ENCODE results near the gene KRT76.

Gene KRT76

GRCh38 chr12:52818388-52818787, 41.2 kb upstream of the KRT76 start:
- TF ChIP-seq, protein P1, sequence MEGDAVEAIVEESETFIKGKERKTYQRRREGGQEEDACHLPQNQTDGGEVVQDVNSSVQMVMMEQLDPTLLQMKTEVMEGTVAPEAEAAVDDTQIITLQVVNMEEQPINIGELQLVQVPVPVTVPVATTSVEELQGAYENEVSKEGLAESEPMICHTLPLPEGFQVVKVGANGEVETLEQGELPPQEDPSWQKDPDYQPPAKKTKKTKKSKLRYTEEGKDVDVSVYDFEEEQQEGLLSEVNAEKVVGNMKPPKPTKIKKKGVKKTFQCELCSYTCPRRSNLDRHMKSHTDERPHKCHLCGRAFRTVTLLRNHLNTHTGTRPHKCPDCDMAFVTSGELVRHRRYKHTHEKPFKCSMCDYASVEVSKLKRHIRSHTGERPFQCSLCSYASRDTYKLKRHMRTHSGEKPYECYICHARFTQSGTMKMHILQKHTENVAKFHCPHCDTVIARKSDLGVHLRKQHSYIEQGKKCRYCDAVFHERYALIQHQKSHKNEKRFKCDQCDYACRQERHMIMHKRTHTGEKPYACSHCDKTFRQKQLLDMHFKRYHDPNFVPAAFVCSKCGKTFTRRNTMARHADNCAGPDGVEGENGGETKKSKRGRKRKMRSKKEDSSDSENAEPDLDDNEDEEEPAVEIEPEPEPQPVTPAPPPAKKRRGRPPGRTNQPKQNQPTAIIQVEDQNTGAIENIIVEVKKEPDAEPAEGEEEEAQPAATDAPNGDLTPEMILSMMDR (IDR thresholded peaks at IDR 0.05) = no peak
- no peaks in the 10 kb centered on the region for H3K36me3 Mint-ChIP-seq (ENCODE audit: low read depth)
- H3K27ac Mint-ChIP-seq = peak overlapping the region; percentile 58
- DNase-seq = no peak
- no peaks in the 10 kb centered on the region for H3K9me3 Mint-ChIP-seq
- H3K27me3 Mint-ChIP-seq (ENCODE audit: low read depth, poor library complexity) = peaks cover 31% of the 10 kb centered on the region
- H3K4me3 Mint-ChIP-seq = no peak overlapping the region
- peaks cover 31% of the 10 kb centered on the region for H3K4me1 Mint-ChIP-seq

DNA sequence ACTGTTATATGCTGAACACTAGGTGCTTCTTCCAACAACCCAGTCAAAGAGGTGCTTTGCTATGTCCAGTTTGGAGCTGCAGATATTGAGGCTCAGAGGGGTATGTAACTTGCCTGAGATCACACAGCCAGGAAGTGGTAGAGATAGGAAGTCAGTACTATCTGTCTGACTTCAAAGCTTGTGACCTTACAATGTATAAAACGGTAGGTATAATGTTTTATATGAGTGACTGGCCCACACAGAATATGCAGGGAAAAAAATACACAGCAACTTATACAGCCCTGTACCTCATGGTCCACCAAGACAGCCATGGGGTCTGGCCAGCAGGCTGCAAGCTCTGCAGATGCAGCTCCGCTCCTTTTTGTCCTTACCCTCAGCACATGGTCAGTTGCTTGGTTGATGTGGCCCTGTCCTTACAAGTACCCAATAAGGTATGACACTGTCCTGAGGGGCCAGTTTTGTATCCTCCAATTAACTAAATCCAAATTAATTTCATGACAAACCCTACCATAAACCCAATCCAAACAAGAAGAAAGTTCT, 40.6 kb upstream of the KRT76 start:
- Mint-ChIP-seq H3K27ac (no peak overlapping the region), H3K9me3 (no peaks in the 10 kb centered on the region), H3K36me3 (ENCODE audit: low read depth) (no peaks in the 10 kb centered on the region), H3K4me3 (no peak overlapping the region), H3K27me3 (ENCODE audit: low read depth, poor library complexity) (peaks cover 26% of the 10 kb centered on the region), H3K4me1 (peaks cover 31% of the 10 kb centered on the region)
- TF ChIP-seq, protein P1 (IDR thresholded peaks at IDR 0.05) = no peak
- no peak for DNase-seq

GRCh38 chr12:52817003-52817698, 40.0 kb upstream of the KRT76 start:
- no peak overlapping the region for H3K27ac Mint-ChIP-seq
- TF ChIP-seq, protein P1 (IDR thresholded peaks at IDR 0.05) = no peak
- no peaks in the 10 kb centered on the region for H3K9me3 Mint-ChIP-seq
- peaks cover 31% of the 10 kb centered on the region for H3K4me1 Mint-ChIP-seq
- peaks cover 21% of the 10 kb centered on the region for H3K27me3 Mint-ChIP-seq (ENCODE audit: low read depth, poor library complexity)
- no peaks in the 10 kb centered on the region for H3K36me3 Mint-ChIP-seq (ENCODE audit: low read depth)
- no peak overlapping the region for H3K4me3 Mint-ChIP-seq
- DNase-seq = no peak

DNA sequence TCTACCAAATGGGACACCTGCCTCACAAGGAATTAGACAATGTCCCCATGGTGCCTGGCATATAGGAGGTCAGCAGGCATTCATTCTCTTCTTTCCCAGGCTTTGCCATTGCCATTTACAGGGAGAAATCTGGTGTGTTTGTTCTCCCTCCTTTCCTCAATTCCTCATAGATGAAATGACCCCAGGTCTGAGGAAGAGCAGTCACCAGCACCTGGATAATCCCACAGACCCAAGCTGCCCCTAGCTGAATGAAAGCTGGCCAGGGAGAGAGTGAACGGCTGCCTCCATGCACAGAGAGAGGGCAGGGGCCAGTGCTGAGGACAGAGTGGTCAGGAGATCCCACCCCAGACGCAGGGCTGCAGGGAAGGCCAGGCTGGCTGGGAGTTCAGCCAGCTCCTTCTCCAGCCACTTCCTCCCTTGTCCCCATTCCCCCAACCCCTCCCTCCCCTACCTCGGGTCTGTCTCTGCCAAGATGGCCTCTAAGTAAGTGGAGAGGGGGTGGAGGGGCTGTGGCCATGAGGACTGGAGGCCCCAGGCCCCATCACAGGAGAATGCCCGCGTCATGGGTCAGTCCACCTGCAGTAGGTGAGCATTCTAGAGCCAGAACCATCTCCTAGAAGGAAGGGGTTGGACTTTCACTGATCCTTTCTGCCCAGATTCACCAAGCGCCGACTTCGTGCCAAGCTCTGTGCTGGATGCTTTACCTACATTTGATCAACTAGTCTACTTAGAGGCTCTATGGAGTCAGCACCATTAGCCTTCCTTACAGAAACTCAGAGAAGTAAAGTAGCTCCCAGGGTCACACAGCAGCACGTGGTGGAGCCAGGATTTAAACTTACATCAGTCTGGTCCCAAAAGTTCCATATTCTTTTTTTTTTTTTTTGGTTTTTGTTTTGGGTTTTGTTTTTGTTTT, 38.8 kb upstream of the KRT76 start:
- TF ChIP-seq, protein P1 (IDR thresholded peaks at IDR 0.05) = no peak
- no peak overlapping the region for H3K27ac Mint-ChIP-seq
- H3K9me3 Mint-ChIP-seq = no peaks in the 10 kb centered on the region
- H3K4me1 Mint-ChIP-seq = peaks cover 19% of the 10 kb centered on the region
- no peak for DNase-seq
- H3K27me3 Mint-ChIP-seq (ENCODE audit: low read depth, poor library complexity) = peaks cover 15% of the 10 kb centered on the region
- no peaks in the 10 kb centered on the region for H3K36me3 Mint-ChIP-seq (ENCODE audit: low read depth)
- H3K4me3 Mint-ChIP-seq = no peak overlapping the region

DNA sequence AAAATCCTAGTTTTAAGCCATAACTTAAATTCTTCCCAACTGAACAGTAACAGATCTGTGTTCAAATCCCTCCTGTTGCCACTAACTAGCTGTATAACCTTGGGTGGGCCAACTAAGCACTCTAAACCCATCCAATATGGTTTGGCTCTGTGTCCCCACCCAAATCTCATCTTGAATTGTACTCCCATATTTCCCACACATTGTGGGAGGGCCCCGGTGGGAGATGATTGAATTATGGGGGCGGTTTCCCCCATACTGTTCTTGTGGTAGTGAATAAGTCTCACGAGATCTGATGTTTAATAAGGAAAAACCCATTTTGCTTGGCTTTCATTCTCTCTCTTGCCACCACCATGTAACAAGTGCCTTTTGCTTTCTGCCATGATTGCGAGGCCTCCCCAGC, 38.0 kb upstream of the KRT76 start:
- Mint-ChIP-seq H3K9me3 (no peaks in the 10 kb centered on the region), H3K27ac (no peak overlapping the region), H3K27me3 (ENCODE audit: low read depth, poor library complexity) (peaks cover 15% of the 10 kb centered on the region), H3K36me3 (ENCODE audit: low read depth) (no peaks in the 10 kb centered on the region), H3K4me3 (no peak overlapping the region), H3K4me1 (peaks cover 11% of the 10 kb centered on the region)
- TF ChIP-seq, protein P1 (IDR thresholded peaks at IDR 0.05) = no peak
- no peak for DNase-seq
